ENCODE results near the gene AFDN. TPM values are rescaled to one million over a fixed set of nuclear protein-coding genes. Genes with fewer than 3 reads are reported as not detected.

Gene AFDN
- total and polyA plus RNA-seq, 2 experiments from 2014 or later, result 66.9 to 200 TPM

- TF ChIP-seq CTCF (conservative IDR thresholded peaks at IDR 0.05; ENCODE audit: low read depth in 2 of 2), result no peak
Observed at GRCh38 chr6:167954151-167954550, 127.4 kb downstream of the AFDN start (continued).

- H3K4me3 Mint-ChIP-seq, result no peak overlapping the region
- DNase-seq (ENCODE audit: low spot score), result no peak
- no peaks in the 10 kb centered on the region for H3K27me3 ChIP-seq (ENCODE audit: insufficient read depth)
- peaks cover 35% of the 10 kb centered on the region for H3K79me2 ChIP-seq (replicated peaks; ENCODE audit: insufficient read depth)
- no peak for TF ChIP-seq ZNF462 (CRISPR knock-in tag; IDR thresholded peaks at IDR 0.05)
- TF ChIP-seq REST (IDR thresholded peaks at IDR 0.05; ENCODE audit: unreplicated experiment), result no peak
- no peak for TF ChIP-seq ETS1 (IDR thresholded peaks at IDR 0.05)
- TF ChIP-seq STAT1 (IDR thresholded peaks at IDR 0.05; ENCODE audit: unreplicated experiment), result no peak
- TF ChIP-seq EZH2phosphoT487 (IDR thresholded peaks at IDR 0.05; ENCODE audit: unreplicated experiment), result no peak
- TF ChIP-seq ZNF114 (CRISPR knock-in tag; IDR thresholded peaks at IDR 0.05), result no peak
- no peak for TF ChIP-seq NANOG (IDR thresholded peaks at IDR 0.05; ENCODE audit: borderline replicate concordance)
- no peak for TF ChIP-seq JUNB (IDR thresholded peaks at IDR 0.05; ENCODE audit: unreplicated experiment)
- no peak for TF ChIP-seq CREB1 (CRISPR knock-in tag; IDR thresholded peaks at IDR 0.05; ENCODE audit: low read depth)
- TF ChIP-seq EZH2 (IDR thresholded peaks at IDR 0.05; ENCODE audit: low read depth, unreplicated experiment), result no peak
- H2AFZ ChIP-seq, result no peak overlapping the region
- peaks cover 6% of the 10 kb centered on the region; the same call in 1 of the 2 replicates for H4K20me1 ChIP-seq (replicated peaks; ENCODE audit: insufficient read depth)
- H3K4me2 ChIP-seq, result no peak overlapping the region
- H3F3A ChIP-seq (replicated peaks; ENCODE audit: low read depth), result no peaks in the 10 kb centered on the region
- no peaks in the 10 kb centered on the region for H3K9me2 ChIP-seq (ENCODE audit: insufficient read depth)
- H3K9me3 Mint-ChIP-seq, result no peaks in the 10 kb centered on the region
- no peak overlapping the region for H3K4me3 ChIP-seq
- peaks cover 22% of the 10 kb centered on the region for H3K36me3 Mint-ChIP-seq (ENCODE audit: low read depth)
- ATAC-seq, result no peak
- peaks cover 3% of the 10 kb centered on the region; the same call in 2 of the 3 replicates for H3K4me1 Mint-ChIP-seq
- peaks cover 11% of the 10 kb centered on the region; the same call in 1 of the 2 replicates for H3K36me3 ChIP-seq (ENCODE audit: insufficient read depth)
- H3K27me3 Mint-ChIP-seq (ENCODE audit: insufficient read depth, low read depth, poor library complexity), result peaks cover 5% of the 10 kb centered on the region
- H3K27ac ChIP-seq (ENCODE audit: low read depth), result no peak overlapping the region
- H3K4me1 ChIP-seq (ENCODE audit: insufficient read depth), result no peaks in the 10 kb centered on the region
- peak overlapping the region; percentile 83 for H3K27ac Mint-ChIP-seq
Observed at GRCh38 chr6:167956491-167956890, 129.8 kb downstream of the AFDN start.
